ENCODE results near the gene CSMD2. TPM values are rescaled to one million over a fixed set of nuclear protein-coding genes. Genes with fewer than 3 reads are reported as not detected.

CSMD2 gene
- polyA plus RNA-seq, 1 experiment, result 2.3 TPM

DNA sequence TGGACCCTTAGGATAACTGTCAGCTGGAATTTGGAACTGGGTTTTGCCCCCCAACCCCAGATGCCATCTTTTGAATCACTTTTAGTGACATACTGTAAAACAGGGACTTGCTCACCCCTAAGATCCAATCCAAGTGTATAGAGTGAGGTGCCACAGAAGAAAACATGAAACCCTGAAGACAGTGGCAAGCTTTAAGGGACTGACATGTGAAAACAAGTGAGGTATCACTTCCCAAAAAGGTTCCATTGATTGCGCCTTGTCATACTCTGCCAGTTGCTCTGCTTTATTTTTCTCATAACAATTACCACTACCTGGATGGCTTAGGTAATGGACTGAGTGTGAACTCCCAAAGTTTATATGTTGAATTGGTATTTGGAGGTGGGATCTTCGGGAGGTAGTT, 115.6 kb downstream of the CSMD2 start:
- Histone ChIP-seq H3K9me3 (ENCODE audit: control insufficient read depth, insufficient read depth, low read length) (no peaks in the 10 kb centered on the region), H3K27me3 (ENCODE audit: control insufficient read depth, insufficient read depth, low read length) (no peaks in the 10 kb centered on the region), H3K4me3 (ENCODE audit: low read depth, low read length) (no peak overlapping the region), H3K27ac (ENCODE audit: low read depth, low read length) (no peak overlapping the region)
- POLR2A ChIA-PET, result no interaction called here
- TF ChIP-seq, protein P1, sequence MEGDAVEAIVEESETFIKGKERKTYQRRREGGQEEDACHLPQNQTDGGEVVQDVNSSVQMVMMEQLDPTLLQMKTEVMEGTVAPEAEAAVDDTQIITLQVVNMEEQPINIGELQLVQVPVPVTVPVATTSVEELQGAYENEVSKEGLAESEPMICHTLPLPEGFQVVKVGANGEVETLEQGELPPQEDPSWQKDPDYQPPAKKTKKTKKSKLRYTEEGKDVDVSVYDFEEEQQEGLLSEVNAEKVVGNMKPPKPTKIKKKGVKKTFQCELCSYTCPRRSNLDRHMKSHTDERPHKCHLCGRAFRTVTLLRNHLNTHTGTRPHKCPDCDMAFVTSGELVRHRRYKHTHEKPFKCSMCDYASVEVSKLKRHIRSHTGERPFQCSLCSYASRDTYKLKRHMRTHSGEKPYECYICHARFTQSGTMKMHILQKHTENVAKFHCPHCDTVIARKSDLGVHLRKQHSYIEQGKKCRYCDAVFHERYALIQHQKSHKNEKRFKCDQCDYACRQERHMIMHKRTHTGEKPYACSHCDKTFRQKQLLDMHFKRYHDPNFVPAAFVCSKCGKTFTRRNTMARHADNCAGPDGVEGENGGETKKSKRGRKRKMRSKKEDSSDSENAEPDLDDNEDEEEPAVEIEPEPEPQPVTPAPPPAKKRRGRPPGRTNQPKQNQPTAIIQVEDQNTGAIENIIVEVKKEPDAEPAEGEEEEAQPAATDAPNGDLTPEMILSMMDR (IDR thresholded peaks at IDR 0.05; ENCODE audit: low read depth, low read length), result no peak
- DNase-seq (ENCODE audit: low read depth, low spot score), result no peak
- CTCF ChIA-PET, result no interaction called here

DNA sequence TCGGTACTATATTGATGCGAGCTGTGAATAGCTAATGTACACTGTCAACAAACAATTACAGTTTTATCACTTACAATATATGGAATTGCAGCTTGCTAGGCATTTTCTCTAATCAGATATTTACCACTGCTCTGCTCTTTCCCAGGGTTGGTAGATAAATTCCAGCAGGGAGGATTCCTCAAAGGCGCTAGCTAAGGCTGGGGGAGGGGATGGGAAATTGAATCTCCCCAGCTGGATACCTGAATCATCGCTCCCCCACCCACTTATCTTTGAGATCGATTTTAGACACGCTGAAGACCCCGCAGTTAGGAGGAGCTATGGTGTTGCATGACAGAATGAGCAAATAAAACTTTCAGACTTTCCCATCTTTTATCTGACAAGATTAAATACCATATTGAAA, 127.2 kb downstream of the CSMD2 start:
- H3K4me3 ChIP-seq (ENCODE audit: low read depth, low read length), result no peak overlapping the region
- DNase-seq (ENCODE audit: low read depth, low spot score), result no peak
- TF ChIP-seq, protein P1 (IDR thresholded peaks at IDR 0.05; ENCODE audit: low read depth, low read length), result no peak
- no peaks in the 10 kb centered on the region for H3K9me3 ChIP-seq (ENCODE audit: control insufficient read depth, insufficient read depth, low read length)
- ChIA-PET CTCF (interaction anchor here (0.9 kb wide), 1 partner anchor 24 kb away, joined by 3 read pairs; no protein-coding TSS in a partner anchor), POLR2A (no interaction called here)
- no peak overlapping the region for H3K27ac ChIP-seq (ENCODE audit: low read depth, low read length)
- no peaks in the 10 kb centered on the region for H3K27me3 ChIP-seq (ENCODE audit: control insufficient read depth, insufficient read depth, low read length)

DNA sequence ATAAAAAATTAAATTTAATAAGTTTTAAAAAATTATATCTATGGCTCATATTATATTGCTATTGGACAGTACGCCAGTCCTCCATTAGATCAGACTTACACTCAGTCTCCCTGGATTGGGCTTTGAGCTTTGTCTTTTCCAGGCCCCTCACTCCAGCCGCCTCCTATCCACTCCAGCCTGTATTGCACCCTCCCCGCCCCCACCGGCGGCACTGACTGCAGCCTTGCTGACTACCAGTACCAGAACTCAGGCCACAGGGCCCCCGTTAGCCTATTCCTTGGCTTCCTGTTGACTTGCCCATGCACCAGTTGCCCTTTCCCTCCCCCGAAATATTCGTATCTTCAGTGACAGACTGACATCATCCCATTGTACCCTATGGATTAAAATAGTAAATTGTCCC, 127.9 kb downstream of the CSMD2 start:
- no peak for DNase-seq (ENCODE audit: low read depth, low spot score)
- TF ChIP-seq, protein P1 (IDR thresholded peaks at IDR 0.05; ENCODE audit: low read depth, low read length), result no peak
- ChIA-PET POLR2A (no interaction called here), CTCF (interaction anchor here (1.0 kb wide), 1 partner anchor 8 kb away, joined by 3 read pairs; no protein-coding TSS in a partner anchor)
- Histone ChIP-seq H3K27me3 (ENCODE audit: control insufficient read depth, insufficient read depth, low read length) (no peaks in the 10 kb centered on the region), H3K27ac (ENCODE audit: low read depth, low read length) (no peak overlapping the region), H3K9me3 (ENCODE audit: control insufficient read depth, insufficient read depth, low read length) (no peaks in the 10 kb centered on the region), H3K4me3 (ENCODE audit: low read depth, low read length) (no peak overlapping the region)

DNA sequence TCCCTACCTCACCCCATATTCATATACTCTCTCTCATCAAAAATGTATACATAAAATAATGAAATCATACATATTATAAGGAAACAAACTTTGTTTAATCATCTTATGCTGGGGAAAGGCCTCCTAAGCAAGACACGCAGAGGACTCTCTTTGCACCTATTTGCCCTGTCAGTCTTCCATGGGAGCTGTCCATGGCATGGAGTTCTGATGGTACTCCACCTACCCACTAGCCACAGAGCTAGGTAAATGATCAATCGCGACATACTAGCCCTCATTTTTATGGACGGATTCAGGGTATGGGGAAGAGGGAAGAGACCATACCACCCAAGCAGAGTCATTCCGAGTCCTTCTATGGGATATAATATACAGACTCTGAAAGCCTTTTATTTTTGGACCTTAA, 131.0 kb downstream of the CSMD2 start:
- H3K27ac ChIP-seq (ENCODE audit: low read depth, low read length), result no peak overlapping the region
- H3K27me3 ChIP-seq (ENCODE audit: control insufficient read depth, insufficient read depth, low read length), result no peaks in the 10 kb centered on the region
- H3K4me3 ChIP-seq (ENCODE audit: low read depth, low read length), result no peak overlapping the region
- CTCF ChIA-PET, result no interaction called here
- no peaks in the 10 kb centered on the region for H3K9me3 ChIP-seq (ENCODE audit: control insufficient read depth, insufficient read depth, low read length)
- TF ChIP-seq, protein P1 (IDR thresholded peaks at IDR 0.05; ENCODE audit: low read depth, low read length), result no peak
- no peak for DNase-seq (ENCODE audit: low read depth, low spot score)
- POLR2A ChIA-PET, result no interaction called here

DNA sequence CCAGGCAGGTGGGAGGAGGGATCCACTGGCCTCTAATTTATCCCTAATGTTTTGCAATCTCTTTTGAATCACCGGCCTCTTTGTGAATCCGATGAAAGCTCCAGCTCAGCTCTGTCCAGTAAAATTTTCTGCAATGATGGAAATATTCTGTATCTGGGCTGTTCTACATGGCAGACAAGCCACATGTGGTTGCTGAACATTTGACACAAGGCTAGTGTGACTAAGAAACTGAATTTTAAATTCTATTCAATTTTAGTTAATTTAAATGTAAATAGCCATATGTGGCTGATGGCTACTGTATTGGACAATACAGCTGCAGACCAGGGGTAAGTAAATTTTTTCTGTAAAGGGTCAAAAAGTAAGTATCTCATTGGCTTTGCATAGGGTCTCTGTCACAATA, 135.1 kb downstream of the CSMD2 start:
- ChIA-PET POLR2A (no interaction called here), CTCF (no interaction called here)
- no peaks in the 10 kb centered on the region for H3K27me3 ChIP-seq (ENCODE audit: control insufficient read depth, insufficient read depth, low read length)
- H3K4me3 ChIP-seq (ENCODE audit: low read depth, low read length), result no peak overlapping the region
- H3K27ac ChIP-seq (ENCODE audit: low read depth, low read length), result no peak overlapping the region
- TF ChIP-seq, protein P1 (IDR thresholded peaks at IDR 0.05; ENCODE audit: low read depth, low read length), result no peak
- H3K9me3 ChIP-seq (ENCODE audit: control insufficient read depth, insufficient read depth, low read length), result no peaks in the 10 kb centered on the region
- DNase-seq (ENCODE audit: low read depth, low spot score), result no peak
